ENCODE results near the gene ARPC5L.

The ARPC5L gene

GRCh38 chr9:124877021-124877782 lies 15.3 kb downstream of the ARPC5L start:
- TF ChIP-seq REST (IDR thresholded peaks at IDR 0.05; ENCODE audit: insufficient read depth in 1 of 2, low read depth in 2 of 2, low read length in 2 of 2) (no peak), SIN3A (IDR thresholded peaks at IDR 0.05; ENCODE audit: borderline replicate concordance, insufficient read depth, low read length) (no peak), POLR2AphosphoS5 (IDR thresholded peaks at IDR 0.05; ENCODE audit: low read depth, low read length) (no peak), TAF1 (IDR thresholded peaks at IDR 0.05; ENCODE audit: borderline replicate concordance, insufficient read depth, low read length) (no peak), FOXP2 (optimal IDR thresholded peaks at IDR 0.05; ENCODE audit: borderline replicate concordance, extremely low read depth, extremely low read length, insufficient read depth) (no peak)

GRCh38 chr9:124878021-124878420 lies 16.1 kb downstream of the ARPC5L start:
- TF ChIP-seq POLR2AphosphoS5 (IDR thresholded peaks at IDR 0.05; ENCODE audit: low read depth, low read length) = no peak
- no peak for TF ChIP-seq SIN3A (IDR thresholded peaks at IDR 0.05; ENCODE audit: borderline replicate concordance, insufficient read depth, low read length)
- TF ChIP-seq FOXP2 (optimal IDR thresholded peaks at IDR 0.05; ENCODE audit: borderline replicate concordance, extremely low read depth, extremely low read length, insufficient read depth) = no peak
- TF ChIP-seq REST (IDR thresholded peaks at IDR 0.05; ENCODE audit: insufficient read depth in 1 of 2, low read depth in 2 of 2, low read length in 2 of 2) = no peak
- TF ChIP-seq TAF1 (IDR thresholded peaks at IDR 0.05; ENCODE audit: borderline replicate concordance, insufficient read depth, low read length) = no peak

DNA sequence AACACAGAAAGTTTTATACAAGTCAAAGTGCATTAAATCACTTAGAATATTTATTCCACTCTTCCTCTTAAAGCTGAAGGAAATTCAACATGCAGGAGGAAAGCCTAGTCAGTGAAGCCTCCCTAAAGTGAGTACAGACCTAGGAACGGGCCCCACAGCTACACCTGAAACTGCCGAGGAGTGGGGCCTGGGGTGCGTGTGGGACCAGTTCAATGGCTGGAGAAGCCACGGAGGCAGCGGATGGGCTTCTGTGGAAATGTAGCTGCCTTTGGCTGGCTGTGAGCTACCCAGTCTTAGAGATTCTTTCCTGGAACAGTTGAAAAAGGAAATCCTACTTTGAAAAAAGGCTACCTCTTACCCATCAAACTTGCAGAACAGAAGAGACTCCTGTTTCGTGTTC lies 16.6 kb downstream of the ARPC5L start:
- TF ChIP-seq REST (IDR thresholded peaks at IDR 0.05; ENCODE audit: insufficient read depth in 1 of 2, low read depth in 2 of 2, low read length in 2 of 2) (no peak), FOXP2 (optimal IDR thresholded peaks at IDR 0.05; ENCODE audit: borderline replicate concordance, extremely low read depth, extremely low read length, insufficient read depth) (no peak), POLR2AphosphoS5 (IDR thresholded peaks at IDR 0.05; ENCODE audit: low read depth, low read length) (no peak; the same call in 1 of the 2 replicates), TAF1 (IDR thresholded peaks at IDR 0.05; ENCODE audit: borderline replicate concordance, insufficient read depth, low read length) (no peak), SIN3A (IDR thresholded peaks at IDR 0.05; ENCODE audit: borderline replicate concordance, insufficient read depth, low read length) (no peak)

GRCh38 chr9:124879226-124879625 lies 17.3 kb downstream of the ARPC5L start:
- TF ChIP-seq SIN3A (IDR thresholded peaks at IDR 0.05; ENCODE audit: borderline replicate concordance, insufficient read depth, low read length) = no peak
- no peak for TF ChIP-seq POLR2AphosphoS5 (IDR thresholded peaks at IDR 0.05; ENCODE audit: low read depth, low read length)
- TF ChIP-seq REST (IDR thresholded peaks at IDR 0.05; ENCODE audit: insufficient read depth in 1 of 2, low read depth in 2 of 2, low read length in 2 of 2) = no peak
- TF ChIP-seq FOXP2 (optimal IDR thresholded peaks at IDR 0.05; ENCODE audit: borderline replicate concordance, extremely low read depth, extremely low read length, insufficient read depth) = no peak
- TF ChIP-seq TAF1 (IDR thresholded peaks at IDR 0.05; ENCODE audit: borderline replicate concordance, insufficient read depth, low read length) = no peak
